ENCODE results near the gene KATNIP.

Gene KATNIP

DNA sequence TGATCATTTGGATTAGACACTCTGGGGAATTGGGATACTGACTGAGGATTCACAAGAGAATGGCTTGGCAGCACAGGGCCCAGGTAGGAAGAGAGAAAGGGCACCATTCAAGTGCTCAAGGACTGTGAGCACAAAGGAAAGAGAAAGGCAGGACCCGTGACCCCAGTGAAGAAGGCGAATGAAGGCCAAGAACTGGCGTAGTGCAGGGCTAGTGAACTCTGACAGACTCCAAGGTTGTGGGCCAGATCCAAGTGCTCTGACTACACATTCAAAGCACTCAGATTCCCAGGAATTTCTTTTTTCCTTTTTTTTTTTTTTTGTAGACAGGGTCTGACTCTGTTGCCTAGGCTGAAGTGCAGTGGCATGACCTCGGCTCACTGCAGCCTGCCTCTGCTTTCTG, 5.3 kb upstream of the KATNIP start:
- no peak for DNase-seq (ENCODE audit: low spot score)
- ChIA-PET POLR2A (ENCODE audit: low non-redundant PET) (no interaction called here), CTCF (interaction anchor here (0.6 kb wide), 1 partner anchor 207 kb away, joined by 4 read pairs; no protein-coding TSS in a partner anchor)
- no peak overlapping the region for H3K27ac ChIP-seq
- TF ChIP-seq, protein P1, sequence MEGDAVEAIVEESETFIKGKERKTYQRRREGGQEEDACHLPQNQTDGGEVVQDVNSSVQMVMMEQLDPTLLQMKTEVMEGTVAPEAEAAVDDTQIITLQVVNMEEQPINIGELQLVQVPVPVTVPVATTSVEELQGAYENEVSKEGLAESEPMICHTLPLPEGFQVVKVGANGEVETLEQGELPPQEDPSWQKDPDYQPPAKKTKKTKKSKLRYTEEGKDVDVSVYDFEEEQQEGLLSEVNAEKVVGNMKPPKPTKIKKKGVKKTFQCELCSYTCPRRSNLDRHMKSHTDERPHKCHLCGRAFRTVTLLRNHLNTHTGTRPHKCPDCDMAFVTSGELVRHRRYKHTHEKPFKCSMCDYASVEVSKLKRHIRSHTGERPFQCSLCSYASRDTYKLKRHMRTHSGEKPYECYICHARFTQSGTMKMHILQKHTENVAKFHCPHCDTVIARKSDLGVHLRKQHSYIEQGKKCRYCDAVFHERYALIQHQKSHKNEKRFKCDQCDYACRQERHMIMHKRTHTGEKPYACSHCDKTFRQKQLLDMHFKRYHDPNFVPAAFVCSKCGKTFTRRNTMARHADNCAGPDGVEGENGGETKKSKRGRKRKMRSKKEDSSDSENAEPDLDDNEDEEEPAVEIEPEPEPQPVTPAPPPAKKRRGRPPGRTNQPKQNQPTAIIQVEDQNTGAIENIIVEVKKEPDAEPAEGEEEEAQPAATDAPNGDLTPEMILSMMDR (conservative IDR thresholded peaks at IDR 0.05; ENCODE audit: low read depth) = no peak

DNA sequence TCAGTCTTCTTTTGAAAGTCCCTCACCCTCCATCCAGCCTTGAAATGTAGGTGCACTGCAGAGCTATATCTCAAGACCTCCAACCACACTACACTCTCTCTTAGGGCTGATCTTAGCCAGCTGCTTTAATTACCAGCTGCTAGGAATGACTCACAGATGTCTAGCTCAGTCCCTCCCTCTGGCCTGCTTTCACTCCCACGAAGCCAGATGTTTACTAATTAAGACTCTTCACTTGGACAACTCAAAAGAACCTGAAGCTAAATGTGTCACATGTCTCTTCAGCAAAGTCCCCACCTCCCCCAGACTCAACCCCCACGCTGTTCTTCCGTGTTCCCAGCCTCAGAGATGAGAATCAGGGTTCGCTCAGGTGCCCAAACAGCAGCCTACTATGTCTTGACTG, 2.8 kb upstream of the KATNIP start:
- TF ChIP-seq, protein P1 (conservative IDR thresholded peaks at IDR 0.05; ENCODE audit: low read depth) = no peak
- POLR2A ChIA-PET (ENCODE audit: low non-redundant PET) = no interaction called here
- DNase-seq (ENCODE audit: low spot score) = peak; percentile 67
- H3K27ac ChIP-seq = peak overlapping the region; percentile 72
- CTCF ChIA-PET = no interaction called here

DNA sequence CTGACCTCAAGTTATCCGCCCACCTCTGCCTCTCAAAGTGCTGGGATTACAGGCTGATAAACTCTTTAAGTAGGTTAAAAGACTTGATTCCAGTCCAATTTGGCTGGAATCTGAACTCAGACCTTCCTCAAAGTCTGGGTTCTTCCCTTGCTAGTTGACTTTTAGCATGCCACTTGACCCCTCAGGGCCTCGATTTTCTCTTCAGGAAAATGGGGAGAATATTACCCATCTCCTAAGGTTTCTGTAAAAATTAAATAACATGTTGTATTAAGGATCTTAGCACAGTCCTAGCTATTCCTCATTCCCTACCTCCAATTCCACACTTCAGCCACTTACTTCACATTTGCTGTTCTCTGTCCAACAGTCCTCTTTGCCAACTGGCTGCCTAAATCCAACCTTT, 2.1 kb upstream of the KATNIP start:
- H3K27ac ChIP-seq = peak overlapping the region; percentile 72
- POLR2A ChIA-PET (ENCODE audit: low non-redundant PET) = no interaction called here
- CTCF ChIA-PET = no interaction called here
- DNase-seq (ENCODE audit: low spot score) = no peak
- TF ChIP-seq, protein P1 (conservative IDR thresholded peaks at IDR 0.05; ENCODE audit: low read depth) = no peak

DNA sequence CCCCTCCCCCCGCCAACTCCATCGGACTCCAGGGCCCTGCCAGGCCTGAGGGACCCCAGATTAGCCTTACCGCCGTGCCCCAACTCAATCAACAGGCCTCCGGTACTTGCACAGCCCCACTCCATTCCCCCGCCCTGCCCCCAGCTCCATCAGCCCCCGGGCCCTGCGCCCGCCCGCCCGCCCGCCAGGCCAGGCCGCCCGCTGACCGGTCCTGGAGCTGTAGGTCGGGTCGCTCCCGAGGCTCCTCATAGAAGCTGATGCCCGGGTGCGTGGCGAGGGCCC, 539 bp upstream of the KATNIP start:
- TF ChIP-seq, protein P1 (conservative IDR thresholded peaks at IDR 0.05; ENCODE audit: low read depth) = no peak
- peak; percentile 35 for DNase-seq (ENCODE audit: low spot score)
- POLR2A ChIA-PET (ENCODE audit: low non-redundant PET) = interaction anchor here (0.6 to 0.9 kb wide), 2 partner anchors 11 to 47 kb away, joined by 3 read pairs; no protein-coding TSS in a partner anchor
- CTCF ChIA-PET = no interaction called here
- H3K27ac ChIP-seq = peak overlapping the region; percentile 68

GRCh38 chr16:27550582-27550920, 607 bp downstream of the KATNIP start:
- CTCF ChIA-PET = no interaction called here
- peak overlapping the region; percentile 68 for H3K27ac ChIP-seq
- no peak for DNase-seq (ENCODE audit: low spot score)
- TF ChIP-seq, protein P1 (conservative IDR thresholded peaks at IDR 0.05; ENCODE audit: low read depth) = no peak
- POLR2A ChIA-PET (ENCODE audit: low non-redundant PET) = no interaction called here

GRCh38 chr16:27551036-27551435, 1.1 kb downstream of the KATNIP start:
- H3K27ac ChIP-seq = no peak overlapping the region
- ChIA-PET POLR2A (ENCODE audit: low non-redundant PET) (no interaction called here), CTCF (no interaction called here)
- TF ChIP-seq, protein P1 (conservative IDR thresholded peaks at IDR 0.05; ENCODE audit: low read depth) = no peak
- no peak for DNase-seq (ENCODE audit: low spot score)

GRCh38 chr16:27556471-27556870, 6.5 kb downstream of the KATNIP start:
- no peak for DNase-seq (ENCODE audit: low spot score)
- CTCF ChIA-PET = no interaction called here
- H3K27ac ChIP-seq = no peak overlapping the region
- POLR2A ChIA-PET (ENCODE audit: low non-redundant PET) = no interaction called here
- TF ChIP-seq, protein P1 (conservative IDR thresholded peaks at IDR 0.05; ENCODE audit: low read depth) = no peak
